GM23338 (cell line): Measurements from ENCODE around the gene KIF4A.

Source experiments
- CREB1 ChIP-seq: fragments of 250-450 bp; sonication (Bioruptor Pico); IDR thresholded peaks from 2 replicates; pipeline ENCODE4 v1.5.0; 2020; ENCODE audit warnings: low read depth, mild to moderate bottlenecking, moderate library complexity
- CTCF ChIP-seq, 2 experiments: fragments of 200-600 bp in 1 of 2; sonication (generic) in 1 of 2; conservative IDR thresholded peaks; 2 replicates each; pipeline versions ENCODE4 v1.5.1 to v1.6.1; 2016 to 2017; ENCODE audit warnings: antibody characterized with exemption in 2 of 2, low read depth in 2 of 2, mild to moderate bottlenecking in 2 of 2, moderate library complexity in 1 of 2
- EZH2 ChIP-seq: fragments of 200-600 bp; sonication (generic); IDR thresholded peaks from one replicate; pipeline ENCODE4 v1.8.0; 2017; ENCODE audit warnings: antibody characterized with exemption, mild to moderate bottlenecking, low read depth; ENCODE audit not compliant: unreplicated experiment
- EZH2phosphoT487 ChIP-seq: fragments of 200-600 bp; sonication (generic); IDR thresholded peaks from one replicate; pipeline ENCODE4 v1.8.1; 2018; ENCODE audit warnings: antibody characterized with exemption; ENCODE audit not compliant: unreplicated experiment
- JUNB ChIP-seq: IDR thresholded peaks from one replicate; pipeline ENCODE4 v1.6.1; 2016; ENCODE audit warnings: antibody characterized with exemption; ENCODE audit not compliant: unreplicated experiment
- POLR2AphosphoS5 ChIP-seq: IDR thresholded peaks from 2 replicates; pipeline ENCODE4 v1.6.1; 2016; ENCODE audit warnings: antibody characterized with exemption, low read depth
- STAT1 ChIP-seq: IDR thresholded peaks from one replicate; pipeline ENCODE4 v1.6.1; 2016; ENCODE audit warnings: antibody characterized with exemption; ENCODE audit not compliant: unreplicated experiment
- TF ChIP-seq, protein P1 (sequence below): IDR thresholded peaks from one replicate; pipeline ENCODE4 v1.6.1; 2018; ENCODE audit warnings: antibody characterized with exemption; ENCODE audit not compliant: unreplicated experiment
- TF ChIP-seq, protein P2 (sequence below): IDR thresholded peaks from 2 replicates; pipeline ENCODE4 v1.6.1; 2016; ENCODE audit warnings: antibody characterized with exemption

- TF ChIP-seq CTCF (conservative IDR thresholded peaks at IDR 0.05; ENCODE audit: low read depth in 2 of 2): no peak
- TF ChIP-seq POLR2AphosphoS5: no peak
- no peak for TF ChIP-seq JUNB
- TF ChIP-seq CREB1 (CRISPR knock-in tag): no peak
- no peak for TF ChIP-seq STAT1
- TF ChIP-seq EZH2: no peak
- TF ChIP-seq EZH2phosphoT487: no peak
- TF ChIP-seq, protein P1, sequence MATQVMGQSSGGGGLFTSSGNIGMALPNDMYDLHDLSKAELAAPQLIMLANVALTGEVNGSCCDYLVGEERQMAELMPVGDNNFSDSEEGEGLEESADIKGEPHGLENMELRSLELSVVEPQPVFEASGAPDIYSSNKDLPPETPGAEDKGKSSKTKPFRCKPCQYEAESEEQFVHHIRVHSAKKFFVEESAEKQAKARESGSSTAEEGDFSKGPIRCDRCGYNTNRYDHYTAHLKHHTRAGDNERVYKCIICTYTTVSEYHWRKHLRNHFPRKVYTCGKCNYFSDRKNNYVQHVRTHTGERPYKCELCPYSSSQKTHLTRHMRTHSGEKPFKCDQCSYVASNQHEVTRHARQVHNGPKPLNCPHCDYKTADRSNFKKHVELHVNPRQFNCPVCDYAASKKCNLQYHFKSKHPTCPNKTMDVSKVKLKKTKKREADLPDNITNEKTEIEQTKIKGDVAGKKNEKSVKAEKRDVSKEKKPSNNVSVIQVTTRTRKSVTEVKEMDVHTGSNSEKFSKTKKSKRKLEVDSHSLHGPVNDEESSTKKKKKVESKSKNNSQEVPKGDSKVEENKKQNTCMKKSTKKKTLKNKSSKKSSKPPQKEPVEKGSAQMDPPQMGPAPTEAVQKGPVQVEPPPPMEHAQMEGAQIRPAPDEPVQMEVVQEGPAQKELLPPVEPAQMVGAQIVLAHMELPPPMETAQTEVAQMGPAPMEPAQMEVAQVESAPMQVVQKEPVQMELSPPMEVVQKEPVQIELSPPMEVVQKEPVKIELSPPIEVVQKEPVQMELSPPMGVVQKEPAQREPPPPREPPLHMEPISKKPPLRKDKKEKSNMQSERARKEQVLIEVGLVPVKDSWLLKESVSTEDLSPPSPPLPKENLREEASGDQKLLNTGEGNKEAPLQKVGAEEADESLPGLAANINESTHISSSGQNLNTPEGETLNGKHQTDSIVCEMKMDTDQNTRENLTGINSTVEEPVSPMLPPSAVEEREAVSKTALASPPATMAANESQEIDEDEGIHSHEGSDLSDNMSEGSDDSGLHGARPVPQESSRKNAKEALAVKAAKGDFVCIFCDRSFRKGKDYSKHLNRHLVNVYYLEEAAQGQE: no peak
- TF ChIP-seq, protein P2, sequence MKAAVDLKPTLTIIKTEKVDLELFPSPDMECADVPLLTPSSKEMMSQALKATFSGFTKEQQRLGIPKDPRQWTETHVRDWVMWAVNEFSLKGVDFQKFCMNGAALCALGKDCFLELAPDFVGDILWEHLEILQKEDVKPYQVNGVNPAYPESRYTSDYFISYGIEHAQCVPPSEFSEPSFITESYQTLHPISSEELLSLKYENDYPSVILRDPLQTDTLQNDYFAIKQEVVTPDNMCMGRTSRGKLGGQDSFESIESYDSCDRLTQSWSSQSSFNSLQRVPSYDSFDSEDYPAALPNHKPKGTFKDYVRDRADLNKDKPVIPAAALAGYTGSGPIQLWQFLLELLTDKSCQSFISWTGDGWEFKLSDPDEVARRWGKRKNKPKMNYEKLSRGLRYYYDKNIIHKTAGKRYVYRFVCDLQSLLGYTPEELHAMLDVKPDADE: no peak
These were observed 131.7 kb downstream of the KIF4A start for GRCh38 chrX:70421618-70422017.
